HCT116 (cell line): ENCODE results near the gene CAPS. TPM values are rescaled to one million over a fixed set of nuclear protein-coding genes. Genes with fewer than 3 reads are reported as not detected.

Source experiments
- ATAC-seq: fragments of 200-7000 bp; cut with Tn5 transposase; 2 replicates; pipeline ENCODE4 v1.9.1; 2020; ENCODE audit warnings: mild to moderate bottlenecking, moderate library complexity
- BruUV-seq: library from RNA; stranded (reverse); fragments of 400-500 nt; replicated peaks from 2 replicates; lab custom pipeline; 2021; lab: Mats Ljungman, UMichigan
- CTCF ChIA-PET: fragments of 300-600 bp; sonication (Branson Sonifier 250); formaldehyde crosslinking; loops from one replicate; lab custom pipeline; 2021; ENCODE audit warnings: antibody characterized with exemption; lab: Charles Lee
- POLR2A ChIA-PET: fragments of 300-600, 350-600 bp; sonication (Branson Sonifier 250); formaldehyde crosslinking; loops from one replicate; lab custom pipeline; 2021; ENCODE audit warnings: antibody characterized with exemption; lab: Charles Lee
- RAD21 ChIA-PET, 2 experiments: fragments of 300-600 bp; sonication (Branson Sonifier 250); formaldehyde crosslinking; loops; one replicate each; lab custom pipeline; 2023; ENCODE audit warnings: low total read pairs in 2 of 2; ENCODE audit not compliant: uncharacterized antibody in 2 of 2, unreplicated experiment in 2 of 2, low non-redundant PET in 1 of 2; lab: Charles Lee
- DNase-seq: peaks from one replicate; pipeline ENCODE4 v3.0.0-alpha.2; 2010; ENCODE audit warnings: low read depth, low spot score
- H2AFZ ChIP-seq: fragments of 200-600 bp; shearing (Covaris generic), sonication (generic); 2 replicates; pipeline ENCODE4 v1.6.1; 2017; ENCODE audit warnings: low read depth, mixed run types, mixed read lengths, antibody characterized with exemption, low read length; ENCODE audit not compliant: poor library complexity, severe bottlenecking
- H3K27ac ChIP-seq: 2 replicates; pipeline ENCODE4 v1.5.1; 2012; ENCODE audit warnings: low read depth, low read length
- H3K27me3 ChIP-seq: fragments of 200-600 bp; sonication (generic); 2 replicates; pipeline ENCODE4 v1.6.1; 2016; ENCODE audit warnings: mixed run types, low read length, mixed read lengths; ENCODE audit not compliant: insufficient read depth
- H3K36me3 ChIP-seq, 2 experiments: fragments of 200-500 bp in 1 of 2; fragments of 200-600 bp in 1 of 2; sonication (Bioruptor generic) in 1 of 2; sonication (generic) in 1 of 2; 2 replicates each; pipeline versions ENCODE4 v1.5.1 to v1.6.1; 2014 to 2016; ENCODE audit warnings: low read length in 2 of 2, inconsistent platforms in 1 of 2, mixed read lengths in 1 of 2, mixed run types in 1 of 2; ENCODE audit not compliant: insufficient read depth in 2 of 2, control insufficient read depth in 1 of 2
- H3K4me1 ChIP-seq, 2 experiments: fragments of 200-600 bp in 1 of 2; sonication (generic) in 1 of 2; 2 replicates each; pipeline versions ENCODE4 v1.5.1 to v1.6.1; 2012 to 2017; ENCODE audit warnings: low read length in 2 of 2, inconsistent platforms in 1 of 2, mild to moderate bottlenecking in 1 of 2, mixed read lengths in 1 of 2, mixed run types in 1 of 2, moderate library complexity in 1 of 2; ENCODE audit not compliant: insufficient read depth in 2 of 2, control insufficient read depth in 1 of 2
- H3K4me2 ChIP-seq: fragments of 200-600 bp; sonication (generic); 2 replicates; pipeline ENCODE4 v1.6.1; 2017; ENCODE audit warnings: mixed run types, low read length, mixed read lengths
- H3K4me3 ChIP-seq, 2 experiments: fragments of 200-600 bp in 1 of 2; sonication (generic) in 1 of 2; replicated peaks in 1 of 2; 2 replicates each; pipeline ENCODE4 v1.5.1; 2011 to 2016; ENCODE audit warnings: low read length in 2 of 2, control low read depth in 1 of 2, low read depth in 1 of 2, mild to moderate bottlenecking in 1 of 2, mixed read lengths in 1 of 2, mixed run types in 1 of 2
- H3K79me2 ChIP-seq: fragments of 200-600 bp; sonication (generic); 2 replicates; pipeline ENCODE4 v1.6.1; 2017; ENCODE audit warnings: mild to moderate bottlenecking, mixed run types, low read length, moderate library complexity, mixed read lengths; ENCODE audit not compliant: insufficient read depth
- H3K9ac ChIP-seq: fragments of 200-600 bp; sonication (generic); 2 replicates; pipeline ENCODE4 v1.6.1; 2016; ENCODE audit warnings: low read length, mixed read lengths
- H3K9me2 ChIP-seq: fragments of 200-600 bp; sonication (generic), shearing (Covaris generic); 2 replicates; pipeline ENCODE4 v1.6.1; 2017; ENCODE audit warnings: mixed run types, mild to moderate bottlenecking, moderate library complexity; ENCODE audit not compliant: insufficient read depth
- H3K9me3 ChIP-seq, 2 experiments: fragments of 200-500 bp in 1 of 2; fragments of 200-600 bp in 1 of 2; sonication (Bioruptor generic) in 1 of 2; sonication (generic) in 1 of 2; 2 replicates each; pipeline ENCODE4 v1.6.1; 2014 to 2017; ENCODE audit warnings: low read length in 2 of 2, mixed read lengths in 2 of 2, inconsistent platforms in 1 of 2, low read depth in 1 of 2, mild to moderate bottlenecking in 1 of 2, mixed run types in 1 of 2, moderate library complexity in 1 of 2; ENCODE audit not compliant: control insufficient read depth in 1 of 2, insufficient read depth in 1 of 2
- H4K20me1 ChIP-seq: fragments of 200-600 bp; sonication (generic), shearing (Covaris generic); 2 replicates; pipeline ENCODE4 v1.6.1; 2017; ENCODE audit warnings: mixed run types, mild to moderate bottlenecking, moderate library complexity; ENCODE audit not compliant: insufficient read depth
- CEBPB ChIP-seq: IDR thresholded peaks from 2 replicates; pipeline ENCODE4 v1.6.1; 2012; ENCODE audit warnings: low read depth
- EGR1 ChIP-seq: IDR thresholded peaks from 2 replicates; pipeline ENCODE4 v1.6.1; 2012; ENCODE audit warnings: low read depth
- ELF1 ChIP-seq: IDR thresholded peaks from 2 replicates; pipeline ENCODE4 v1.6.1; 2012; ENCODE audit warnings: low read depth, borderline replicate concordance
- EZH2 ChIP-seq: fragments of 200-600 bp; sonication (generic); IDR thresholded peaks from 2 replicates; pipeline ENCODE4 v1.6.1; 2017; ENCODE audit warnings: antibody characterized with exemption, mixed run types
- EZH2phosphoT487 ChIP-seq: fragments of 200-600 bp; IDR thresholded peaks from 2 replicates; pipeline ENCODE4 v1.6.1; 2018; ENCODE audit warnings: antibody characterized with exemption, borderline replicate concordance
- JUND ChIP-seq: IDR thresholded peaks from 2 replicates; pipeline ENCODE4 v1.6.1; 2012
- POLR2A ChIP-seq: IDR thresholded peaks from 2 replicates; pipeline ENCODE4 v1.7.0; 2011; ENCODE audit warnings: borderline replicate concordance; ENCODE audit not compliant: insufficient read depth, insufficient read length; ENCODE audit errors: extremely low read depth
- POLR2AphosphoS5 ChIP-seq: IDR thresholded peaks from 2 replicates; pipeline ENCODE4 v1.6.1; 2011; ENCODE audit warnings: mild to moderate bottlenecking, low read depth, low read length, moderate library complexity
- RAD21 ChIP-seq: IDR thresholded peaks from 2 replicates; pipeline ENCODE4 v1.6.1; 2012; ENCODE audit warnings: low read depth, mild to moderate bottlenecking
- SIN3A ChIP-seq: IDR thresholded peaks from 2 replicates; pipeline ENCODE4 v1.6.1; 2012; ENCODE audit warnings: low read depth
- SP1 ChIP-seq: IDR thresholded peaks from 2 replicates; pipeline ENCODE4 v1.6.1; 2012; ENCODE audit warnings: low read depth
- SRF ChIP-seq: IDR thresholded peaks from 2 replicates; pipeline ENCODE4 v1.6.1; 2012; ENCODE audit warnings: low read depth
- TCF7L2 ChIP-seq: IDR thresholded peaks from 2 replicates; pipeline ENCODE4 v1.7.0; 2011; ENCODE audit warnings: borderline replicate concordance, inconsistent platforms; ENCODE audit not compliant: insufficient read depth, insufficient read length; ENCODE audit errors: extremely low read depth
- YY1 ChIP-seq: IDR thresholded peaks from 2 replicates; pipeline ENCODE4 v1.6.1; 2011; ENCODE audit warnings: low read length, low read depth, moderate library complexity, mild to moderate bottlenecking; ENCODE audit not compliant: insufficient replicate concordance; ENCODE audit errors: extremely low read depth
- ZNF274 ChIP-seq: fragments of 200-500 bp; sonication (Bioruptor generic); IDR thresholded peaks from 2 replicates; pipeline ENCODE4 v1.6.1; 2014; ENCODE audit warnings: mild to moderate bottlenecking, low read depth, low read length, inconsistent platforms
- intact Hi-C: fragments of 100-400 bp; cut with micrococcal nuclease; formaldehyde crosslinking; loops from 2 replicates; pipeline ENCODE4 v1.10.0; 2022
- total RNA-seq: library from RNA; stranded (reverse); gene quantifications from one replicate; pipeline ENCODE4 v1.2.1, GENCODE V29; 2021; ENCODE audit not compliant: unreplicated experiment
- TF ChIP-seq, protein P1 (sequence below), 3 experiments: fragments of 200-600 bp in 1 of 3; sonication (generic) in 1 of 3; IDR thresholded peaks in 2 of 3; conservative IDR thresholded peaks in 1 of 3; 2 replicates each; pipeline ENCODE4 v1.5.1; 2012 to 2017; ENCODE audit warnings: low read depth in 2 of 3, low read length in 2 of 3, antibody characterized with exemption in 1 of 3, borderline replicate concordance in 1 of 3, control low read depth in 1 of 3, mild to moderate bottlenecking in 1 of 3, mixed read lengths in 1 of 3, mixed run types in 1 of 3, moderate library complexity in 1 of 3; ENCODE audit not compliant: insufficient read depth in 1 of 3
- TF ChIP-seq, protein P2 (sequence below): IDR thresholded peaks from 2 replicates; pipeline ENCODE4 v1.6.1; 2012
- TF ChIP-seq, protein P3 (sequence below): IDR thresholded peaks from 2 replicates; pipeline ENCODE4 v1.6.1; 2012
- TF ChIP-seq, protein P4 (sequence below): IDR thresholded peaks from 2 replicates; pipeline ENCODE4 v1.6.1; 2012; ENCODE audit warnings: low read depth

The CAPS gene
- total RNA-seq, 1 experiment from 2014 or later, result 2.5 TPM

DNA sequence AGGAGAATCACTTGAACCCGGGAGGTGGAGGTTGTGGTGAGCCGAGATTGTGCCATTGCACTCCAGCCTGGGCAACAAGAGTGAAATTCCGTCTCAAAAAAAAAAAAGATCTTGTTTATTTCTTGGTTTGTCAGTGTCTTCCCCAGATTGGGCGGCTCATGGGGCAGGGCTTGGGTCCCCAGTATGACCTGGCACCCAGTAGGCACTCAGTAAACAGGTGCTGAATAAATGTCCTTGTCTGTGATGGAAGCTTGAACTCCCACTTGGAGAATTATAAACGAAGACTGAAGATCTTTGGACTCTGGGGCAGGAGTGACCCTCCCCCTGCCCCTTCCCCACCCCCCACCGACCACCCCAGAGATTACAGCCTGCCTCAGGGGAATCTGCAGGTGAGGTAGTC is 33.9 kb upstream of the CAPS start:
- Histone ChIP-seq H3K4me1 (peaks cover 9 to 15% of the 10 kb centered on the region in 2 experiments), H3K9ac (no peak overlapping the region), H3K4me2 (peak overlapping the region; percentile 19; the same call in 1 of the 2 replicates), H3K9me2 (no peaks in the 10 kb centered on the region), H3K9me3 (no peaks in the 10 kb centered on the region), H3K27me3 (no peaks in the 10 kb centered on the region), H2AFZ (no peak overlapping the region), H3K27ac (no peak overlapping the region), H3K36me3 (no peaks in the 10 kb centered on the region), H4K20me1 (no peaks in the 10 kb centered on the region), H3K79me2 (no peaks in the 10 kb centered on the region), H3K4me3 (no peak overlapping the region)
- TF ChIP-seq, protein P1, sequence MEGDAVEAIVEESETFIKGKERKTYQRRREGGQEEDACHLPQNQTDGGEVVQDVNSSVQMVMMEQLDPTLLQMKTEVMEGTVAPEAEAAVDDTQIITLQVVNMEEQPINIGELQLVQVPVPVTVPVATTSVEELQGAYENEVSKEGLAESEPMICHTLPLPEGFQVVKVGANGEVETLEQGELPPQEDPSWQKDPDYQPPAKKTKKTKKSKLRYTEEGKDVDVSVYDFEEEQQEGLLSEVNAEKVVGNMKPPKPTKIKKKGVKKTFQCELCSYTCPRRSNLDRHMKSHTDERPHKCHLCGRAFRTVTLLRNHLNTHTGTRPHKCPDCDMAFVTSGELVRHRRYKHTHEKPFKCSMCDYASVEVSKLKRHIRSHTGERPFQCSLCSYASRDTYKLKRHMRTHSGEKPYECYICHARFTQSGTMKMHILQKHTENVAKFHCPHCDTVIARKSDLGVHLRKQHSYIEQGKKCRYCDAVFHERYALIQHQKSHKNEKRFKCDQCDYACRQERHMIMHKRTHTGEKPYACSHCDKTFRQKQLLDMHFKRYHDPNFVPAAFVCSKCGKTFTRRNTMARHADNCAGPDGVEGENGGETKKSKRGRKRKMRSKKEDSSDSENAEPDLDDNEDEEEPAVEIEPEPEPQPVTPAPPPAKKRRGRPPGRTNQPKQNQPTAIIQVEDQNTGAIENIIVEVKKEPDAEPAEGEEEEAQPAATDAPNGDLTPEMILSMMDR (IDR thresholded peaks at IDR 0.05 in 2 of 3, conservative IDR thresholded peaks at IDR 0.05 in 1 of 3; ENCODE audit: borderline replicate concordance in 1 of 3, insufficient read depth in 1 of 3, low read depth in 2 of 3, low read length in 2 of 3), result no peak
- no peak for TF ChIP-seq POLR2AphosphoS5
- no peak for TF ChIP-seq EGR1
- TF ChIP-seq SIN3A, result no peak
- TF ChIP-seq EZH2, result no peak
- TF ChIP-seq RAD21, result no peak
- TF ChIP-seq SRF, result no peak
- TF ChIP-seq SP1, result no peak
- TF ChIP-seq, protein P2, sequence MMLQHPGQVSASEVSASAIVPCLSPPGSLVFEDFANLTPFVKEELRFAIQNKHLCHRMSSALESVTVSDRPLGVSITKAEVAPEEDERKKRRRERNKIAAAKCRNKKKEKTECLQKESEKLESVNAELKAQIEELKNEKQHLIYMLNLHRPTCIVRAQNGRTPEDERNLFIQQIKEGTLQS, result no peak
- no peak for TF ChIP-seq YY1
- no peak for TF ChIP-seq JUND
- no peak for TF ChIP-seq ELF1
- TF ChIP-seq TCF7L2, result no peak
- TF ChIP-seq, protein P3, sequence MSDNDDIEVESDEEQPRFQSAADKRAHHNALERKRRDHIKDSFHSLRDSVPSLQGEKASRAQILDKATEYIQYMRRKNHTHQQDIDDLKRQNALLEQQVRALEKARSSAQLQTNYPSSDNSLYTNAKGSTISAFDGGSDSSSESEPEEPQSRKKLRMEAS, result no peak
- no peak for TF ChIP-seq EZH2phosphoT487
- TF ChIP-seq POLR2A, result no peak
- TF ChIP-seq ZNF274, result no peak
- no peak for TF ChIP-seq CEBPB
- TF ChIP-seq, protein P4, sequence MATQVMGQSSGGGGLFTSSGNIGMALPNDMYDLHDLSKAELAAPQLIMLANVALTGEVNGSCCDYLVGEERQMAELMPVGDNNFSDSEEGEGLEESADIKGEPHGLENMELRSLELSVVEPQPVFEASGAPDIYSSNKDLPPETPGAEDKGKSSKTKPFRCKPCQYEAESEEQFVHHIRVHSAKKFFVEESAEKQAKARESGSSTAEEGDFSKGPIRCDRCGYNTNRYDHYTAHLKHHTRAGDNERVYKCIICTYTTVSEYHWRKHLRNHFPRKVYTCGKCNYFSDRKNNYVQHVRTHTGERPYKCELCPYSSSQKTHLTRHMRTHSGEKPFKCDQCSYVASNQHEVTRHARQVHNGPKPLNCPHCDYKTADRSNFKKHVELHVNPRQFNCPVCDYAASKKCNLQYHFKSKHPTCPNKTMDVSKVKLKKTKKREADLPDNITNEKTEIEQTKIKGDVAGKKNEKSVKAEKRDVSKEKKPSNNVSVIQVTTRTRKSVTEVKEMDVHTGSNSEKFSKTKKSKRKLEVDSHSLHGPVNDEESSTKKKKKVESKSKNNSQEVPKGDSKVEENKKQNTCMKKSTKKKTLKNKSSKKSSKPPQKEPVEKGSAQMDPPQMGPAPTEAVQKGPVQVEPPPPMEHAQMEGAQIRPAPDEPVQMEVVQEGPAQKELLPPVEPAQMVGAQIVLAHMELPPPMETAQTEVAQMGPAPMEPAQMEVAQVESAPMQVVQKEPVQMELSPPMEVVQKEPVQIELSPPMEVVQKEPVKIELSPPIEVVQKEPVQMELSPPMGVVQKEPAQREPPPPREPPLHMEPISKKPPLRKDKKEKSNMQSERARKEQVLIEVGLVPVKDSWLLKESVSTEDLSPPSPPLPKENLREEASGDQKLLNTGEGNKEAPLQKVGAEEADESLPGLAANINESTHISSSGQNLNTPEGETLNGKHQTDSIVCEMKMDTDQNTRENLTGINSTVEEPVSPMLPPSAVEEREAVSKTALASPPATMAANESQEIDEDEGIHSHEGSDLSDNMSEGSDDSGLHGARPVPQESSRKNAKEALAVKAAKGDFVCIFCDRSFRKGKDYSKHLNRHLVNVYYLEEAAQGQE, result no peak
- ATAC-seq (no peak), DNase-seq (no peak)
- CTCF ChIA-PET, result no interaction called here
- no TSS peak for BruUV-seq
- POLR2A ChIA-PET, result no interaction called here
- intact Hi-C loops, result no loop called here
- RAD21 ChIA-PET, result no interaction called here
